HG03045 (cell line): Measurements from ENCODE around the gene RPS6KA2.
"Not testable (repeated sequence)": the region's sequence is repeated elsewhere in the genome, so short reads cannot be mapped to it uniquely, and the experiment has no call there.

Source experiments
- ATAC-seq: cut with Tn5 transposase; IDR thresholded peaks from one replicate; pipeline ENCODE4 v1.9.1; 2021; ENCODE audit warnings: mild to moderate bottlenecking, moderate library complexity; ENCODE audit not compliant: unreplicated experiment

The RPS6KA2 gene

DNA sequence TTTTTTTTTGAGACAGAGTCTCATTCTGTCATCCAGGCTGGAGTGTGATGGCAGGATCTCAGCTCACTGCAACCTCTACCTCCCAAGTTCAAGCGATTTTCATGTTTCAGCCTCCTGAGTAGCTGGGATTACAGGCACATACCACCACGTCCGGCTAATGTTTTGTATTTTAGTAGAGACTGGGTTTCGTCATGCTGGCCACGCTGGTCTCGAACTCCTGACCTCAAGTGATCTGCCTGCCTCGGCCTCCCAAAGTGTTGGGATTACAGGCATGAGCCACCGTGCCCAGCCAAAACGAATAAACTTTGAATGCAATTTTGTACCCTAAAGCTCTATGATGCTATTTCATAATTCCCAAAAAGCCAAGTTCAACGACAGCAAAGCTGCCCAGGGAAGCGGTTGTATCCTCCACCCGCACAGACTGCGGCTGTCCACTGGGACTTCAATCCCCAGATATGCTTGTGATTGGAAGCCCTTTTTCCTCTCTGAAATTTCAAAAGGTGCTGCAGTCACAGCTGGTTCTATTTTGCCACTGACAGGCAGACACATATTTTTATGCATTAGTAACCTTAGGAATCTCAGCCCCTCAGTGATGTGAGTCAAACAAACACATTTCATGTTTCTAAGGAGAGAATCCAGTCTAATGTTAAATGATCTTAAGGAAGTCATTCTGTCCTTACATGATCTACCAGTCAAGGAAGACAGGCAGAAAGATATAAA, 31.8 kb downstream of the RPS6KA2 start:
- ATAC-seq, result no peak

DNA sequence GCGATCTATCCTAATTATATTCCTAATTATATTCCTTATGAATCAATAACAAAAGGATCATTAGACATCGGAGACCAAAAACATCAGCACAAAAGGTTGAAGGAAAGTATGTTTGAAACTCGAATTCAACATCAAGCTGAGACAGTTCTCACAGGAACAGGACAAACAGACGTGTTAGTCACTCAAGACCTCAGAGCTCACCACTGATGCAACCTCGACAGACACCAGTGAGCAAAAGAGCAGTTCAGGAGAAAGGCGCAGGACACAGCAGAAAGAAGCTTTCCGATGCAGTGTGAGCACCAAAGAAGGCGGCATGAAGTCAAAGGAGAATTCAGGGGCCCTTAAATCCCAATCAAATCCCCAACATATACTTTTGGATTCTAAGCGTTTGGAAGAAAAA, 34.2 kb downstream of the RPS6KA2 start:
- ATAC-seq, result no peak

- ATAC-seq, result no peak
Observed at GRCh38 chr6:166591961-166592520, 35.0 kb downstream of the RPS6KA2 start.

DNA sequence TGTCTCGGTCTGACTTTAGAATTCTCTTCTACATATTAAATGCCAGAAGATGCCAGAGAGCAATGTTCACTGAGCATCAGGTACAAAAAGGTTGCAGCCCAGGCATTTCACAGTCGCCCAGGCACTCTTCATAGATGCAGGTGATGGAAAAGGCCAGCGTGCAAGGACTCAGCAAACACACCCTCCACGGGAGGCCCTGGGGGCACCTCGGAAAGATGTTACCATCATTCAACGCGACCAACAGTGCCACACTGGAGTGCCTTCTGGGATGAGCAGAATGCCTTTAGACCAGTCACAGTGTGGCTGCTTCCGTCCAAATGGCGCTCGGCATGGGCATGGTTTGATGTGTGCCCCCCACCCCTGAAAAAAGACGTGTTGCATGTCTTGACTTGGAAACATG, 36.0 kb downstream of the RPS6KA2 start:
- ATAC-seq, result no peak

- no peak for ATAC-seq
Observed at GRCh38 chr6:166589786-166590574, 37.1 kb downstream of the RPS6KA2 start.

DNA sequence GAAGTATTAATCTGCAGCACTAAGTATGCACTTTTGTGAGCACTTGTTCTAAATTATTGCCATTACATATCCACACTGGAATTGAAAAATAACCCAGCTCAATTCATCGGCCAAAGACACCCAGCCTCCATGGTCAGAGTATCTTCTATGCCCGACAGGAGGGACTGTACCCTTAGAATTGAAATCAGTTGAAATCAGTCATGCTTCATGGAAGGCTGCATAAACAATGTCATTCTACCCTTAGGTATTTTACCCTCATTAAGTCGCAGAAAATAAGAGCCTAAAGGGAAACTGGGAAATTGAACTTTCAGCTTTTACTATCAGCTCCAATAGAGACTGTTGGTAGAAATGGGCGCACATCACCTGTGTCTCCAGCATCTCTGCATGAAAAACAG, 37.7 kb downstream of the RPS6KA2 start:
- ATAC-seq, result no peak

DNA sequence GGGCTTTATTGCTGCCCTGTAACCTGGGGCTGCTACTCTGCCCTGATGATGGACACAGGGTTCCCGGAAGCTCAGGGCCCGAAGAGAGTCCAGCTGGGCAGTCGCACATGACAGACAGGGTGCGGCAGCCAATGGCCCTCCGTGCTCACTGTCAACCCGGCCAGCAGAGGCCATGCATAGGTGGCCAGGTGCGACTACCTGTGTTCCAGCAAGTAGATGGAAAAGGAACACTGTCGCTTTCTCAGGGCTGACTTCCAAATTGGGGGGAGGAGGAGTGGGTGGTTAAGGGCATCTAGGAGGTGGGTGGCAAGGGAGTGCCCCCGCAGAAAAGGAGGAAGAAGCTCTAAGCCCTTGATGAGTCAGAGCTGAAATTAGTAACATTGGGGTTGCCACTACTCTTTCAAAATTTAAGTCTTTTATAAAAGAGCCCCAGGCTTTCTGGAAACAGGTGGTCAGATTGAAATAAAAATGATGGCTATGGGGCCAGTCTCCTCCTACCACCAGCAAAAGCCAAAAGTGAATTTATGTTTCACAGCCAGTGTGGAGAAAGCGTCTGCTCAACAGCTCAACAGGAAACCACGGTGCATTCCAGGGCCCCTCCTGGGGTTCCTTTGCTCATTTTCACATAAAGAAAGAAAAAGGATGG, 38.2 kb downstream of the RPS6KA2 start:
- no peak for ATAC-seq

GRCh38 chr6:166587631-166588413, 39.2 kb downstream of the RPS6KA2 start:
- ATAC-seq, result peak; percentile 79

DNA sequence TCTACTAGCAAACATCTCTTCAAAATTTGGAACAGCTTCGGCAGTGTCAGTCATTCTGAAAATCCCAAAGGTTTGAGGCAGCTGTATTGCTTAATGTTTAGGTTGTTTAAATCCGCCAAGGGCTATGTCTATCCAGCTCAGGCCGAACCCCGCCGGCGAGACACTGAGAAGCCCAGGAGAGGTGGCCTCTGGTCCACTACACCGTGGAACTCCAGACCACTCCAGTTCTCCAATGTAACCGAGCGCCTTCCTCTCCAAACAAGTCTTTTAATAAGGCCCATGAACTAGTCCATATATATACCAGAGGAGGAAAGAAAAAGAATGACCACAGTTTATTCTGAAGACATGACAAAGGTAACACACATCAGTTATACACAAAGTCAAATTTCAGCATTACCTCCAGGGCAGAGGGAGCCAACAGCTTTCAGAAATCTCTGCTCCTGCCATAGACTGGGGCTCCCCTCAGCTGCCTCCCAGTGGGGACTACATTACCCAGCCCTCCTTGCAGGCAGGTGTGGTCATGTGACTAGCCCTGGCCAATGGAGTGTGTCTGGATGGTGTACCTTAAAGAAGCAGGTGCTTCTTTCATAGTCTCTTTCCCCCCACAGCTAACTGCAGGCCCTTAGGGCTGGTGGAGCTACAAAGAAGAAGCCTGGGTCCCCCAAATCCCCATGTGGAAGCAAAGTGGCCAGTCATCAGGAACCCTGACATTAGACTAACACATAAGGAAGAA, 40.5 kb downstream of the RPS6KA2 start, which contains the start of gene RAMACL:
RAMACL (minus strand) TSS at position 255 of the 733 bp plus-strand sequence; CDS start at position 54, 201 bp downstream.
- ATAC-seq, result peak; percentile 72

GRCh38 chr6:166584853-166585429, 42.1 kb downstream of the RPS6KA2 start:
- no peak for ATAC-seq

DNA sequence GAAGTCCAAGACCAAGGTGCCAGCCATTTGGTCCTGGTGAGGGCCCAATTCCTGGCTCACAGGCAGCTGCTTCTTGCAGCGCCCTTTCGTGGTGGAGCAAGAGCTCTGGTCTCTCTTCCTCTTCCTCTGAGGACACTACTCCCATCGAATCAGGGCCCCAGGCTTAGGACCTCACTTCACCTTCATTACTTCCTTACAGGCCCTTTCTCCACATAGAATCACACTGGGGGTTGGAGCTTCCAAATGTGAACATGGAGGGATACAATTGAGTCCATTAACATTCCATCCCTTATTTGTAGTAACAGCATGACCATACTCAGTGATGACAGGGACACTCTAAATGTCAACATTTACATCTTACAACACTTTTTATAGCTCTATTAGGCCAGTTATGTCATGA, 42.9 kb downstream of the RPS6KA2 start:
- ATAC-seq, result no peak

DNA sequence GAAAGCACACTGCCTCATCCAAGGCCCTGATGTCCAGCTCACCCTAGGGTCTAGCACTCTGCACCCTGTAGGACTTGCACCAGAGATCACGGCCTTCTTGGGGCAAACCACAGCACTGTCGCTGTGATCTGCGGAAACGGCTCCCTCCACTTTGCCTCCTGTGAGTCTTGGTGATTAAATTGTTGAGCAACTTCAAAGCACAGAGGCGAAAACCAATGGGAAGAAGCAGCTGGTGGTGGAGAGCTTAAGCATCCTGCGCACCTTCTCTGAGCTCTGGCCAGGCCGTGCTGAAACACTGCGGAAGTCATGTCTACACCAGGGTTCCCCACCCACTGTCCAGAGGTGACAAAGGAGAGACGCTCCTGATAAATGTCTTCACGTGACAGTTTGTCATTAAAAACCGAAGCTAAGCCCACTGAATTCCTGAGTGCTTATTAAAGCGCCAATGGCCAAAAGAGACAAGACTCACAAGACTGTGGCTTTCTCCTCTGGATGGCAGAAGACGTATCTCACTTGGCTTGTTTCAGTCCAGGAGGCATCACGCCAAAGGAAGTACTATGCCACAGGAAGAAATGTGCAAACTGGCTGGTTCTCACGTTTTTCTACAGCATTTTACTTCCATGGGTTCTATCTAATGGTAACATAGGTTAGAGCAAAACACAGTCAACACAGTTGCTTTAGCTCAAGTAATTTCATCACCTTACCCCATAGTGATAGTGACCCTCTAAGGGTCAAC, 43.7 kb downstream of the RPS6KA2 start:
- ATAC-seq, result no peak

DNA sequence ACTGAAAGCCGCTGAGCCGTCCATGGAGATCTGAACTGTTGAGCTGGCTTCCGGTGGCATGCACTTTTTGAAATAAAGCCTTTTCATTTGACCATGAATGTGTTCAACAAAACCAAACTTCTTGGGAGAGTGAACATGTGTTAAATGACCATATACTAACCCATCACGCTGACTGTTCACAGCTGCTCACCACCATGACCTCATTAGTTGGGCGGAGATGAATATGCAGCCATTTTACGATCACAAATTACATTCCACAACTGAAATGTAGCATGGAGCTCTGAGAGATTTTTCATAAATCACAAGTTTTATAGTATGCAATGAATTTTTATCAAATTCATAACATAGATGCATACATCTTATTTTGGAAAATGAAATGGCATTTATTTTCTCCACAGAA, 44.8 kb downstream of the RPS6KA2 start:
- no peak for ATAC-seq

DNA sequence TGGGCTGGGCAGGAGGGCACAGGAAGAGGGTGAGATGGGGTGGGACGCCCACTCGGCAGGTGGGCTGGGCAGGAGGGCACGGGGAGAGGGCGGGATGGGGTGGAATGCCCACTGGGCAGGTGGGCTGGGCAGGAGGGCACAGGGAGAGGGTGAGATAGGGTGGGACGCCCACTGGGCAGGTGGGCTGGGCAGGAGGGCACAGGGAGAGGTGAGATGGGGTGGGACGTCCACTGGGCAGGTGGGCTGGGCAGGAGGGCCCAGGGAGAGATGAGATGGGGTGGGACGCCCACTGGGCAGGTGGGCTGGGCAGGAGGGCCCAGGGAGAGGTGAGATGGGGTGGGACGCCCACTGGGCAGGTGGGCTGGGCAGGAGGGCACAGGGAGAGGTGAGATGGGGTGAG, 45.2 kb downstream of the RPS6KA2 start:
- ATAC-seq, result not testable (repeated sequence)

- no peak for ATAC-seq
Observed at GRCh38 chr6:166581091-166581511, 46.0 kb downstream of the RPS6KA2 start.

DNA sequence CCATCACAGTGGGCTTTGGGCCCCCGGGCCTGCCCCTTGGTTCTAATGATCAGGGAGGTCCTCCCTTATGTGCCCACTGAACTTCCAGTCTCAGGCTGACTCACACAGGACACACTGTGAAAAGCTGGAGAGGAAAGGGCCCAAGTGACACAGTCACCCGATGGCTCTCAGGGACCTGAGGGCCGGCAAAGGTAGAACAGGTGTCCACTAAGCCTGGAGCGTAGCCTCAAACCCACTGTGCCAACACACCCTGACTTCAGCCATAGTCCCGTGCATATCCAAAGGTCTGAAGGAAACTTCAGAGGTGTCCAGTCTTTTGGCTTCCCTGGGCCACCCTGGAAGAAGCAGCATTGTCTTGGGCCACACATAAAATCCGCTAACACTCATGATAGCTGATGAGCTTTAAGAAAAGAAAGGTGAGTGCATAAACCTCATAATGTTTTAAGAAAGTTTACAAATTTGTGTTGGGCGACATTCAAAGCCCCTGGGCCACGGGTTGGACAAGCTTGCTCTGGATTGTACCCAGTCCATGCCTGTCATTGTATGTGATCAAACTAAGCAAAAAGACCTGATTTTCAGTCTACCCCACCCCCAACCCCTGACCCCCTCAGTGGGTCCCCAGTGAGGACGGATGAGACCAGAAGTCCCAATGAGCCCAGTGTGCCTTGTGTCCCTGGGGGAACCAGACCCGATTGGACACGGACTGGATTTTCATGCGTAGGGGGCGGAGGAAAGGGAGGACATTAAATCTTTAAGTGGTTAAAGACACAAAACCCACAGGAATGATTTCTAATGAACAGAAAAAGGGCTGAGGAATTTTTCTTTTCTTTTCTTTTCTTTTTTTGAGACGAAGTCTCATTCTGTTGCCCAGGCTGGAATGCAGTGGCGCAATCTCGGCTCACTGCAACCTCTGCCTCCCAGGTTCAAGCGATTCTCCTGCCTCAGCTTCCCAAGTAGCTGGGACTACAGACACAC, 46.7 kb downstream of the RPS6KA2 start:
- ATAC-seq, result no peak

DNA sequence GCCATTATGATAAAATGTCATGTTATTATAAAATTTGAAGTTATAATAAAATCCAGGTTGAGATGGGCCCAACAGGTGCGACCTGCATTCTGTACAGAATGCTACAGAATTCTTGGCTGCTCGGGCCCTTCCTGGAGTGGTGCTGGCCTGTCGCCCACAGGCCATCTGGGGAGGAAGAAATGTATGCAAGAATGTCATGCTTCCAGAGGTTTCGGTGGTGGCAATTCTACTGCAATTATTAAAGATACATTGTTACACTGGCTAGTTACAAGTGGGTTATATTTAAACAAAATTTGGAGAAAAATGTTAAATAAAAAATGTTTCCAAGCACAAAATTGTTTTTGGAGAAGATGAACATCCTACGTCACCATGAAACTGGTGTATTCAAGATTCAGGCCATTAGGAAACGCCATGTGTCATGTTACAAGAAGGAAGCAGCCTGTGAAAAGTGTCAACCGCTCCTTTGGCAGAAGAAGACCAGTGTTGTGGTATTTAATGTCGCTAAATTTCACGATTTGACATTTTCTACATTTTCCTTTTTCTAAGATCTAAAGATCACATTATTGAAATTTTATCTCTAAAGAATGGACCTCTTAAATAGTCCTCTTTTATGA, 47.7 kb downstream of the RPS6KA2 start:
- ATAC-seq, result no peak
